ENCODE data around the gene HS1BP3.

Gene HS1BP3, protein sequence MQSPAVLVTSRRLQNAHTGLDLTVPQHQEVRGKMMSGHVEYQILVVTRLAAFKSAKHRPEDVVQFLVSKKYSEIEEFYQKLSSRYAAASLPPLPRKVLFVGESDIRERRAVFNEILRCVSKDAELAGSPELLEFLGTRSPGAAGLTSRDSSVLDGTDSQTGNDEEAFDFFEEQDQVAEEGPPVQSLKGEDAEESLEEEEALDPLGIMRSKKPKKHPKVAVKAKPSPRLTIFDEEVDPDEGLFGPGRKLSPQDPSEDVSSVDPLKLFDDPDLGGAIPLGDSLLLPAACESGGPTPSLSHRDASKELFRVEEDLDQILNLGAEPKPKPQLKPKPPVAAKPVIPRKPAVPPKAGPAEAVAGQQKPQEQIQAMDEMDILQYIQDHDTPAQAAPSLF

DNA sequence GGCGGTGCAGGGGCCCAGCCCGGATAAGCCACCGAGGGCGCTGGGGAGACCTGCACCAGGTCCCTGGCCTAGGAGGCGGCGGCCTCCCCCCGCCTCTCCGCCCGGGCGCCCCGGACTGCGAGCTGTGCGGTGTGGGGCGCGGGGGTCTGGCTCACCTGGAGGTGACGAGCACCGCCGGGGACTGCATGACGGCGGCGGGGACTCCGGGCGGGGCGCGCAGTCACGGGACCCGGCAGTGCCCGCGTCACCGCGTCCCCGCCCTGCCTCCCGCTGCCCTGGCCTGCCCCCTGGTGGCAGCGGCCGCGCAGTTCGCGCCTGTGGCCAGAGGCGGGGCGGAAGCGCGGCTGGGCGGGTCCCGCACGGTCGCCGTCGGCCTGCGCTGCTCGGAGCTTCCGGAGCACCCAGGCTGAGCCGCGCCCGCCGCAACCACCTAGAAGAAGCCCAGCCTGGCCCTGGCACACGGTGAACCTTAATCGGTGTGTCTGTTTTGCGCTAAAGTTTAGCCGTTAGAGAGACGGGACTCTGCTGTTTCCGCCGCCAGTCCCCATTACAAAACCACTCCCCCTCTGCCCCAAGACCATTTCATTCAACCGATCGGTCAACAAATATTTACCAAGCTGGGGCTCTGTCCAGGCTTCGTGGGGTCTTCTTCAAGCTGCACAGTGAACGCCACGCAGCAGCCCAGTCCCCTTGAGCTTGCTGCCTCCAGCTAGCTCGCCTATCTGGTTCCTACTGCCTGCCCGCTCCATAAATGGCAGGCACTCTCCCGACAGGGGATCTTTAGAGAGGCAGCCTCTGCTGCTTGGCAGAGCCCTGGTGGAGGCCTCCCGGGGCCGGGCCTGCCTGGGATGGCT is at the start of gene HS1BP3:
HS1BP3 (minus strand) TSS at position 222 of the 854 bp plus-strand sequence; CDS start at position 187, 35 bp downstream.
- DNase-seq (ENCODE audit: low read depth): peak; percentile 86

DNA sequence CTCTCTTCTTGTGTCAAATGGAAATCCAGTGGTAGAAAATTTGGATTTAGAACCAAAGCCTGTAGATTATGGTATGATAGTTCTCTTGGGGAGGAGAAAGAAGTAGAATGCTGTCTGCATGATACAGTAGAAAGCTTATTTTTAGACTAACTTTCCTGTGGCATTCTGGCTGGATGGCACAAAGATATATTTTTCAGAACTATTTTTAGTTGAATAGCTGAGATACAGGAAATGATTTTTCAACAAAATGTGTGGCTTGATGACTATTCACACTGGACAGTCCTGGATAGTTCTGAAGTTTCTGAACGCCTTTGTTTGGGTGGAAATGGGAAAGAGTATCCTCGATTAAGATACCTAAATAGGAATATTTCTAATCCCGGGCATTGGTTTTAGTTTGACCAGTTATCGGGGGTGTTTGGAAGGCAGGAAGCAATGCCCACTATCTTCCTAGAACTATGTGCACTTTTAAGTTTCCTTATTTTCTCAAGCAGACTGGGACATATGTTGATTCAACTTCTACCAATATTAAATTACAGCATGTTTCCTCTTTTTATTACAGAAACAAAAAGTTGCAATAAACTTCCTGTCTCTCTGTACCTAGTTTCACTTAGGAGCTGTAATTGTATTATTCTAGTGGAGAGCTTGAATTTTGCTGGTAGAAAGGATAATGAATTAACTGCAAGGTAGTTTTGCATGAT is 48.2 kb upstream of the HS1BP3 start:
- no peak for DNase-seq (ENCODE audit: low read depth)

DNA sequence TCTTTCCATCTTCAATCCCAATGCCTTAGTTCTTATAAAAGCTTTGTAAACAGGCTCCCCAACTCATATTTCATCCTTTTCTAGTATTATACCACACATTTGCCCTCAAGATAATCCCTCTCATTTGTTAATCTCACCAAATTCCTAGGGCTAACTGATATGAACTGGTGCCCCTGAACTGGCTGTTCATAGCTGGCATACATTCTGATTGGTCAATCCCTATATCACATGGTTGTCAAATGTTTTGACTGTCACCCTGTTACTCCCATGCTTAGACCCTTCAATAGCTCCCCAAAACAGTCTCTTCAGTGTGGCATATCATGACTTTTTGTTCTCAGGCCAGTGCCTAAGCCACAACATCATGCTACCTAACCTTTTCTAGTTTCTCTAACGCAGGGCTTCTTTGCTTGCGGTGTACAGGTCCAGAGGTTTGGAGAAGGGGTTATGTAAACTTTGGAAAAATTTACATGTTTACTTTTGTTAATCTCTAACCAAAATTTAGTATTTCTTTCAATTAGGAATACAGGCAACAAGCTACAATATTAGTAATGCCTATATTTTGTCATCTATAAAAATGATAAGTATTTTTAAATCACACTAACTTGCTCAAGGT is 46.5 kb upstream of the HS1BP3 start:
- no peak for DNase-seq (ENCODE audit: low read depth)

DNA sequence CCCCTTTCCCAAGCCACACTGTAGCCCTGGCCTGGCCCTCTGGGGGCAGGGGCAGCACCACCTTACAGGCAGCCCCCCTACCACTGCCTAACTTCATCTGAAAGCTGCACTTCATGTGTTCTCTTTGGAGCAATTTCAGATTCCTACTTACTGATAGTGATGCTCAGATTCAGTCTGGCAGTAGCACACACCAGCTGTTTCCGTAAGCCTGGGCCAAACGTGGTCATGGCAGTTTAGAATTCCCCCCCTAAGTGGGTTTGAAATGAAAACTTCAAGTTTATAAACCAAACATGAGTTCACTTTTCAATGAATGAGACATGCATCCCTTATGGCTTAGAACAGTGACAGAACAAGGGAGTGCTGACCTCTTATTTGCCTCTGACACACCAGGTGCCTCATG is 45.5 kb upstream of the HS1BP3 start:
- no peak for DNase-seq (ENCODE audit: low read depth)

DNA sequence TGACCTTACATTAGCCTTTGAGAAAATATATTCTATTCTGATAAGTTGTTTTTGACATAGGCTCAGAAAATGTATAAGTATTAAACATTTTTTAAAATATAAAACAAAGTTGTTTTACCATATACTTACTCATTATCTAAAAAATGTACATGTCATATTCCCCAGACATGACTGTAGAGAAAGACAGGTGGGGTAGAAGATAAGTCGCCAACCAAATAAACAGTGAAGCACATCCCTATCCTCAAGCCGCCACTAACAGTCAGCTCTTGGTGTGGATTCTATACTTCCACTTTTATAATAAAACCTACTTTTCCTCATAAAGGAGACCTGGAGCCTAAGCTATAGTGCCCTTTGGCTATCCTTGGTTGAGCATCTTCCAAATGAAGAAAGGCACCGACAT is 42.4 kb upstream of the HS1BP3 start:
- DNase-seq (ENCODE audit: low read depth): no peak

DNA sequence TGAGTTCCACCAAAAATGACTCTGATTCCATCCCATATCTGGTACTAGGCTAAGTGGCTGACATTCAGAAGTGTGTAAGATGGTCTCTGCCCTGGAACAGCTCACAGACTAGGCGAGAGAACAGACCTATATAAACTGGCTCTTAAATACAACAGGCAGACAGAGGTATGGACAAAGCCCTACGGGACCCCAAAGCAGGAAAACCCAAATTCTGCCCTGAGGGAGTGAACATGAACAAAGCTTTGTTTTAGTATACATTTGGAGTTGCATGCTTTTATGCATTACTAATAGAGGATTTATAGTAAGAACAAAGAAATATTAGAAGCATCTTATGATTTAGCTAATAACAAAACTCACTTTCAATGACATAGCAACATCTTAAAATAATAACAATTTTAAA is 41.2 kb upstream of the HS1BP3 start:
- no peak for DNase-seq (ENCODE audit: low read depth)

DNA sequence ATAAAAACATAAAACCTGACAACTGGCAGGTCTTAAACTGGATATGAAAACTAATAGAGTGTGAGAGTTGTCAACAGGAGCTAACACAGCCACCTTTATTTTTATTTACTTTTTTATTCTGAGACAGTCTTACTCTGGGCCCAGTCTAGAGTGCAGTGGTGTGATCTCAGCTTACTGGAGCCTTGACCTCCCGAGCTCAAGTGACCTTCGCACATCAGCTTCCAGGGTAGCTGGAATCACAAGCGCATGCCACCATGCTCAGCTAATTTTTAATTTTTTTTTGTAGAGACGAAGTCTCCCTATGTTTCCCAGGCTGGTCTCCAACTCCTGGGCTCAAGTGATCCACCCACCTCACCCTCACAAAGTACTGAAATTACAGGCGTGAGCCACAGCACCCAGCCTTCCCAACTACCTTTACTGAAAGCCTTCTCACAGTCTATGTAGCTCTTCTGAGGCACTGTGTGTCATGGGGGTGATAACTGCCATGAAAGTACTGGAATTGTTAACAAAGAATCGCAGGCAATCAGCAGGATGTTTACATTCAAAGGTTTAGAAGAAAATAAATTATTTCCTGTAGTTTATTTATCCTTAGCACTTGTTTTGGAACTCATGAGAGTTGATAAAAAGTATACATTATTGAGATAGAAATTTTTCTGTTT is 40.3 kb upstream of the HS1BP3 start:
- DNase-seq (ENCODE audit: low read depth): no peak

DNA sequence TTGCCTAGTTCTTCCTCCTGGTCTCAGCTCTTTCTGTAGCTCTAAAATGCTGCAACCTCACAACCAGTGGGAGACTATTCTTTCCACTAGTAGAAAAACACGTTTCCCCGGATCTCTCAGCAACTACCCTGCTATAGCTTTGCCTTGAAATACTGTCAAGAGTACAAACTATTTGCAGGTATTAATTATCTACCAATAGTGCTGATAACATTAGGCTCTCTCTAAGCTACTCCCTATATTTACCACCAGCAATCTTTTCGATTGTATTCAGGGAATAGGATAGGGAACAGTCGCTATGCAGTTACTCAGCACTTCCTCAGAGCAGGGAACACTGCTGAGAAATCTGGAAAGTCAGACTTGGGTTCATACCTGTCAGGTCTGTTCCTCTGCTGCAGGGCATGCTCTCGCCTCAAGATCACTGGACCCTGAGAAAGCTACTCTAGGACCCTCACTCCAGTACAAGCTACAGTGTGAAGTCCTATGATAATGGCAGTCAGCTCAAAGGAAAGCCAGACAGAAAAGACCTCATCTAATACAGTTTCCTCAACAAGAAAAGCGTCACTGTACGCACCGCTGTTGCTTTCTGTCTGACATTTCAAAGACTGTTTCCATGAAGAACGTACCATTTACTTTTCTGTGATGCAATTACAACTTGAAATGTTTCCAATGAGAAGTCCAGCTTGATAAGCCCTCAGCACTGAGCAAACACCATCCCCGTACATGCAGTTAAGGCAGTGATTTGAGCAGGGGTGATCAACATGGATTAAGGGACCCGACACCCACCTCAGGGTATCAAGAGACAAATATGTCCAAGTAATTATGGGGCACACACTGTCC is 38.7 kb upstream of the HS1BP3 start:
- DNase-seq (ENCODE audit: low read depth): no peak

DNA sequence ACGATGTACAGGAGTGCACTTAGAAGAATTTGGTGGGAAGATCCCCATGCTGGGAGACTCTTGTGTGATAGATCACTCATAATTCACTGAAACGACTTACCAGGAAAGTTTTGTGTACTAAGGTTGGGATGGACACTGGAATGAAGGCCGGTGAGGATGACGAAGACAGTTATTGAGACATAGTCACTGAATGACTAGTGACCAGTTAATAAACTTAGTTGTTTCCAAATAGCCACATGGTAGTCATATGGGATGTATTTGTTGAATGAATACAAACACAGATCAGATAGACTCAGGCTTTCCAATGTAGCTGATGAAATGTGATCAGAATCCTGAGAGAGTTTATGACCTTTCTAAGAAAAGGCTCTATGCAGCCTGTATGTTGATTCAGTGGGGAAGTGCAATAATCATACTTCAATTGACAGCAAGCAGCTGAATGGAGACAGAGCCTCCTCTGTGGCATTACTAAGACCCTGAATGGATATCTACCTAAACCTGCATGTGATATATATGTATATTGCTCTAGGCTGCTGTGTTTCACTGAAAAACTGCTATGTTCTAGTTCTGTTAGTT is 36.4 kb upstream of the HS1BP3 start:
- DNase-seq (ENCODE audit: low read depth): no peak

DNA sequence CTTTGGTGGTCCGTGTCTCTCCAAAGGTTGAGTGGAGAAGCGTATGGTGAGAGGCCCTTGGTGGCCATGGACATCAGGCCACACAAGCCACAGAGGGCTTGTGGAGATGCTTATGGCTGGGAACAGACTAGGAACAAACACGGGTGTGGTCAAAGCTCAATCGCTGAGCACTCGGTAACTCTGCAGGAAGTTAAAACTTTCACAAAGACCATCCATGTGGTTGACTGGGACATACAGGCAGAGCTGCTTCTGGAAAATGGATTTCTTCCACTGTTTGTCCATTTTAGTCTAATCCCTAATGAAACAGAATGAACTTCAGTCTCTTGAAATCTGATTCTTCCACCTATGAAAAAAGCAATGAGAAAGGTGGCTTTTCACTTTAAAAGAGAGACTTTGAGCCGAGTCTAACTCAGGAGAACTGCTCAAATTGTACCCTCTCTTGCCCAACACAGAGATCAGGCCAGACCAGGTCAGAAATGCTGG is 33.7 kb upstream of the HS1BP3 start:
- DNase-seq (ENCODE audit: low read depth): no peak

DNA sequence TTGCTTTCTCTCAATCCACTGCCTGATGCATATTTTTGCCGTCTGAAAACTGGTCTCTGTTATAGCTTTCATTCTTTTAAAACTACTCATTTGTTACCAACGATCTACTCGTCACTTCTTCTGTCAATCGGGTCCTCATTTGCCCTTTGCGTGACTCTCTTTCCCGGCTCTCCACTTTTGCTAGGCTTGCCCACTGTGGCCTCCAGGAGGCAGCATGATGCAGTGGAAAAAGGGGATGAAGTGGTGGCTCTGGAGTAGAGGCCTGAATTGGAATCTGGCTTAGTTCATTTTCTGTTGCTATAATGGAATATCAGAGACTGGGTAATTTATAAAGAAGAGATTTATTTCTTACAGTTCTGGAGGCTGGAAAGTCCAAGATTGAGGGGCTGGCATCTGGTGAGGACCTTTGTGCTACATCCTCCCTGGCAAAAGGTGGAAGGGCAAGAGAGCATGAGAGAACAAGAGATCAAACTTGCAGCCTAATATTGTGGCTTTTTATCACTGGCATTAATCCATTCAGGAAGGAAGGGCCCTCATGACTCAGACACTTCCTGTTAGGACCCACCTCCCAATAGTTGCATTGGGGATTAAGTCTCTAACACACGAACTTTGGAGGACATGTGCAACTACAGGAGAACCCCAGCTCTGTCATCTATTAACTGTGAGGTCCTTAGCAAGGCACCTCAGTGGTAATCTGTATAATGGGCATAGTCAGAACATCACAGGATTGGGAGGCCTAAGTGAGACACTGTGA is 31.4 kb upstream of the HS1BP3 start:
- no peak for DNase-seq (ENCODE audit: low read depth)

DNA sequence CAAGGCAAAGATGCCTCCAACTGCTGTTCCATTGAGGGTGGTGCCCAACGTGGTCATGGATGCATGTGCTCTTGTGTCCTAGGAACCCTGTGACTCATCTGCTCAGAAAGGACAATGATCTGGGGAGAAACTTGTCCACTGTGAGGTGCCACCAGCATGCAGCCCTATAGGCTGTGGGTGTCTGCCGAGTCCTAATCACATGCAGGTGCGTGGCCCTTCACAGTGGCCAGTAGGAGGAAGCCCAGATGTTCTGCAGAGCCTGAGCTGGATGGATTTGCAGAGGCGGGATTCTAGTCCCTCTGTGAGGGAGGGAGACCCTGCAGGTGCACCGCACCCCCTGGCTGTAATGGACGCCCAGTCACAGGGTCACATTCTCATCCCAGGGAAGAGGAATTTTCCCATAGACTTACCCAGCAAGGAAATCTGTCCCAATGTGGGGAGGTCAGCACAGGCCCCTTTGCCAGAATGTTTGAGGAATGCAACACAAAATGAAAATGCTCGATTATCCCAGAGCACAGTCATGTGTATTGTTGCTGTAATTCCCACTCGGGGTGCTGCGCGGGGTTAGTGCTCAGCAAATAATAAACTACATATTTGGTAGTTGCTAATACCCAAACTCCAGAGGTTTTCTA is 30.0 kb upstream of the HS1BP3 start:
- DNase-seq (ENCODE audit: low read depth): no peak

DNA sequence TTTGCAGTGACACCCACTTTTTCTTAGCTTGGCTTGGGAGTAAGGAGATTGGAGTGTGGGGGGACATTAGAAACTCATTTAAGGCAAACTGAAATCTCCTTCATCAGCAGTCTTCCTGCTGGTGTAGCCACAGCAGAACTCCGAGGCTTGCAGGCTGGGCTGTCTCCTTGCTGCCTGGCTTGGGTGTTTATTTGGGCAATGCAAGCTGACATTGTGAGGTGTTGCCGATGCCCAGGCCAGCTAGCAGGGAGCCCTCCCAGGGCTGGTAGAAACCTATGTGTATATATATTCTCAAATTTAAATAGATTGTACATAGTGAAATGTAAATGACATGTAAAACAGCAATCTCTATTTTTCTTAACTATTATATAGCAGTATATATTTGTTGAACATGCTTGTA is 27.9 kb upstream of the HS1BP3 start:
- no peak for DNase-seq (ENCODE audit: low read depth)

DNA sequence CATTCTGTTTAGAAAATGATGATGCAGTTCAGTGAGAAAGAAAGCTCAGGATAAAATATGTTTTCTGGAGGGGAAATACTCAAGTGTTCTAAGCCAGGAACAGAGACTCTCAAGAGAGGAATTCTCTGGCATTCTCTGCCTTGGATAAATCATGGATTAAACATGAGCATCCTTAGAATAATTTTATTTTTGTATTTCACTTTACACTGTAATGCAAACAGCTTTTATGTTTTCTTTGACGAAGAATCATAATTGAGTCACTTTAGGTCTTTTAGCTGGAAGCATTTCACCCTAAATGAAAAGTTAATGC is 27.1 kb upstream of the HS1BP3 start:
- DNase-seq (ENCODE audit: low read depth): no peak

DNA sequence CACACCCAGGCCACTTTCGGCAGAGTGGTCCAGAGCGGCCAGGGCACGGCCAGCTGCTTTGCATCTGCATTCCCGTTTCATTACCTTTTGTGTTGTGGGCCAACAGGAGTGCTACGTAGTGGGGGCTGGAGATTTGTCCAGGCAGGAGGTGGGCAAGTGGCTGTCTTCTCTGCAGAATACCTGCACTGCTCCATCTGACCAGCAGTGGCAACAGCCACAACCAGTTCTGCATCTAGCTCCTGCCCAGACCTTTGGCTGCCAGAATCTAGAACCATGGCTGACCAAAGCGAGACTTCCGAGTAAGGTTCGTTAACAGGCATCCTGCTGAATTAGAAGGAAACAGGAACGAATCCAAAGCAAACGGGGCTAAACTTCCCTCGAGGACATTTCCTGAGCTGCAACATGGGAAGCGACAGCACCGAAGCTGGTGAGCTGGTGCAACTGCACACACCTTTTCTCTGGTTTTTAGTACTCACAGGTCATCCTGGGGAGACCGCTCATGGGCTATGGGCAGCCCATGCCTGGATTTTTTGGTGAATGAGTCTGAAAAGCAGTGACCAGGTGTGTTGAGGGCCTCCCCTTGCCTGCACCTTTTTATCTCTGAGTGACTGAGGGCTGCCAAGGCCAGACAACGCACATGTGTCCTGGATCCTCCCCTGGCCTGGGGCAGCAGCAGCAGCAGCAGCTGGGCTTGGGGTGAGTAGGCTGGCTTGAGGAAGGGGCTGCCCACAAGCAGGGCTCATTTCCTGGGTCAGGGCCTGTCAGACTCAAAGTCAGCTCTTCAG is 26.6 kb upstream of the HS1BP3 start:
- DNase-seq (ENCODE audit: low read depth): no peak

DNA sequence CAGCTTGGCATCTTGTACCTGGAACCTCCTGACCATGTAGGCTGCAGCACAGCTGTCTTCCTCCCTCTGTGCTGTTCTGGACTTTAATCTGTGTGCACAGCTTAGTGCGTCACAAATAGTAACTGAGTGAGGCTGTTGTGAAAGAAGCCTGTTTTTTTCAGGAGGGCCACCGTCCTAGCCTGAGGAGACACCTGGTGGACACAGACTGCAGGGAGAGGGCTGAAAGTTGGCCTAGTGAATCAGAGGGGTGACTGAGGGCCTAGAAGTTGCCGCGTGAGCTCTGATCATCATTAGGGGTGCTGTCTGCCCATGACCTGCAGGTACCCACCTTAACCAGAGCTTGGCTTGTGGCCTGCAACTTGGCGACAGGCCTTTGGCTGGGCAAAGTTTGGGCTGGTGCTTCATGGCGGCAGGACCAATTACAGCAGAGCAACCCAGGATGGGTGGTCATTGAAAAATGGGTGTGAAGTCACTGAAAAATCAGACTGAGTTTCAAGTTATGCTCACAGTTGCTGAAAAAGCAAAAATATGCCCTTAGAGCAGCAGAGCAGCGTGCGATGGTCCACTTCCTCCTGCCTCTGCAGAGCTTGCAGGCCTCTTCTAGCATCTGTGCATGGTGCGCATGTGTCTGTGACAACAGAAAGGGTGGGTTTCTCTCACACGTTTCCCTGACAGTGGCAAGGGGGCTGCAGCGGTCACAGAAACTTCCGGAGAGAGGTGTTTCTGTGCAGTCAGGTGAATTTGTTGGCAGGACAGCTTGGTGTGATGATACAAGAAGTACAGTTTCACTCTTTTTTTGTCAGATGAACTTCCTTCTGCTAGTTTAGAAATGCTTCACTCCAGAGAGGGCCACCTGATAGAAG is 25.7 kb upstream of the HS1BP3 start:
- DNase-seq (ENCODE audit: low read depth): no peak

DNA sequence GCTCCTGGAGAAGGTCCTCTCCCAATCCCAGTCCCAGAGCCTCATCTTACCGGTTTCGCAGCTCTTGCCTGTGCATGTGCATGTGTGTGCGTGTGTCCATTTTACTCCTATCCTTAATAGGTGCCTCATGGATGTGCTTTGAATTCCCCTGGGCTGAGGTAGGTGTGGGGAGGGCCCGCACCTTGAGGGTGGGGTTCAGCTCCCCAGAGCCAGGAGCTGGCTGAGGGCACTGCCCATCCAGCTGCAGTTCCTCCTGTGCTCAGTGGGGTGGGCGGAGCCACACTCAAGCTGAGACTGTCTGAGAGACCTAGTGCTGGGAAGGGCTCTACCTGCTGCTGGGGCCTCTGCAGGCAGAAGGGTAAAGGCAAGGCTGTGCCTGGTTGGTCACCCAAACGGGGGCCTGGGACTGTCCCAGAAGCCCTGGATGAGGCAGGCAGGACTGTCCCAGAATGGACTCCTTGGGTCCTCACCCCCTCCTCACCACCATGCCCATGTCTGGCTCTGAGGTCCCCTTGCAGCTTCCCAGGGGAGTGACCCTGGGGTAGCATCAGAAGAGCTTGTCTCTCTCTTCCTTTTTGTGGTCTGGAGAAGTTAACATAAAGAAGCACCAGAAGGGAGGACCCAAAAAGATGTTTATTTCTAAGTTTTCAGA is 24.9 kb upstream of the HS1BP3 start:
- no peak for DNase-seq (ENCODE audit: low read depth)
